HG03378 (cell line): Measurements from ENCODE around the gene RELB.
A peak's percentile ranks its signal among the peaks of the same experiment; 100 is the strongest.
"Not testable (repeated sequence)": the region's sequence is repeated elsewhere in the genome, so short reads cannot be mapped to it uniquely, and the experiment has no call there.

Source experiments
- ATAC-seq: cut with Tn5 transposase; IDR thresholded peaks from one replicate; pipeline ENCODE4 v1.9.1; 2021; ENCODE audit warnings: mild to moderate bottlenecking, moderate library complexity; ENCODE audit not compliant: unreplicated experiment

The RELB gene

GRCh38 chr19:44986389-44986788, 14.9 kb upstream of the RELB start:
- ATAC-seq, result no peak

- no peak for ATAC-seq
Measured at GRCh38 chr19:44987148-44987675, 14.1 kb upstream of the RELB start.

- ATAC-seq, result no peak
Measured at GRCh38 chr19:44988273-44988672, 13.0 kb upstream of the RELB start.

DNA sequence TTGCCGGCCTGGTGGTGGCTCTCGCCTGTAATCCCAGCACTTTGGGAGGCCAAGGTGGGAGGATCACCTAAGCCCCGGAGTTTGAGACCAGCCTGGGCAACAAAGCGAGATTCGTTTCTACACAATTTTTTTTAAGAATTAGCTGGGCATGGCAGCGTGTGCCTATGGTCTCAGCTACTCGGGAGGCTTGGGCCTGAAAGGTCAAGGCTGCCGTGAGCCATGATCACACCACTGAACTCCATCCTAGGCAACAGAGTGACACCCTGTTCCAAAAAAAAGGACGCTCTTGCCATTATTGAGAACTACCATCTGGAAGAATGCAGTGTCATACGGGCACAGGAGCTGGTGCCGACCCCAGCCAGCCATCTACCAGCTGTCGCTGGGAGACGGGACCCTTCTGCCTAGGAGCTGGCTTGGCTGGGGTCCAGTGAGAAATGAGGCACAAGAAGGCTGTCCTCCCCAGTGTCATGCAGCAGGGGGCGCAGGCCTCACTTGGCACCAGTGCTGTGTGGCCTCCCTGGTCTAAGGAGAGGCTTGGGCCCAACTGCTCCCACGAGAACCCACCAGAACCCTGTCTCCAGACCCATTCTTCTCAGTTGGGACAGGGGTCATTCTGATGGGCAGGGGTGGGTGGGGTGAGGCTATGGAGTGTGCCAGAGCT, 12.2 kb upstream of the RELB start:
- ATAC-seq, result no peak

GRCh38 chr19:44990459-44990858, 10.8 kb upstream of the RELB start:
- no peak for ATAC-seq

DNA sequence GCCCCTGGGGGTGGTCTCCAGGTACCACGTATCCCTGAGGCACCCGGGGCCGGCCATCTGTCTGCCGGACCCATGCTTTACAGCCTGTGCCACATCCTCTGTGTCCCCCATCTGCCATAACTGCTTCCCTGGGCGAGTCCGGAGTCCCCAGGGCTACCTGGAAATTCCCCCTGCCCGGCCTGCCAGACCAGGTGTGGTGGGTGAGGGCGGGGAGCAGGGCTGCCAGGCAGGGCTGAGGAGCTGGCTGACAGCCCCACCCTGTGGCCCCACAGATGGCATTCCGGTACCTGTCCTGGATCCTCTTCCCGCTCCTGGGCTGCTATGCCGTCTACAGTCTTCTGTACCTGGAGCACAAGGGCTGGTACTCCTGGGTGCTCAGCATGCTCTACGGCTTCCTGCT, 10.3 kb upstream of the RELB start:
- ATAC-seq, result no peak

DNA sequence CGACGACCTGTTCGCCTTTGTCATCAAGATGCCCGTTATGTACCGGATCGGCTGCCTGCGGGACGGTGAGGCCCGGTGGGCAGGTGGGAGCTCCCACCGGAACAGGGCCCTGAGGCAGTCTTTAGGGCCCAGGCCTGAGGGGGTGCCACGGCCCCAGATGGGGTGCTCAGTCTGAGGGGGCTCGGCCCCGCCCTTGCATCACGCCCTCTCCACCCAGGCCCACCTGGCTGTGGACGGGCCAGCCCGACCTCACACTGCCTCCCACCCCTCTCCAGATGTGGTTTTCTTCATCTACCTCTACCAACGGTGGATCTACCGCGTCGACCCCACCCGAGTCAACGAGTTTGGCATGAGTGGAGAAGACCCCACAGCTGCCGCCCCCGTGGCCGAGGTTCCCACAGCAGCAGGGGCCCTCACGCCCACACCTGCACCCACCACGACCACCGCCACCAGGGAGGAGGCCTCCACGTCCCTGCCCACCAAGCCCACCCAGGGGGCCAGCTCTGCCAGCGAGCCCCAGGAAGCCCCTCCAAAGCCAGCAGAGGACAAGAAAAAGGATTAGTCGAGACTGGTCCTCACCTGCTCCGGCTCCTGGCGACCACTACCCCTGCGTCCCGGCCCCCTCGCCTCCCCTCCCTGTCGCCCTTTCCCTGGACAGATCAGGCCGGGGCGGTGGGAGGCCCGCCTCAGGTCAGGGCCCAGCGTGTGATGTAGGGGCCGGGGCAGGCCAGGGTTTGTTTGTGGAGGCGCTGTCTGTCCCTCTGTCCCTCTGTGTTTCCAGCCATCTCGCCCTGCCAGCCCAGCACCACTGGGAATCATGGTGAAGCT, 8.7 kb upstream of the RELB start:
- ATAC-seq, result no peak

GRCh38 chr19:44993526-44993925, 7.7 kb upstream of the RELB start:
- ATAC-seq, result no peak

GRCh38 chr19:44993926-44994537, 7.2 kb upstream of the RELB start:
- ATAC-seq, result no peak

GRCh38 chr19:44998025-44998424, 3.2 kb upstream of the RELB start:
- ATAC-seq, result no peak

- not testable (repeated sequence) for ATAC-seq
Measured at GRCh38 chr19:44999131-44999925, 1.9 kb upstream of the RELB start.

DNA sequence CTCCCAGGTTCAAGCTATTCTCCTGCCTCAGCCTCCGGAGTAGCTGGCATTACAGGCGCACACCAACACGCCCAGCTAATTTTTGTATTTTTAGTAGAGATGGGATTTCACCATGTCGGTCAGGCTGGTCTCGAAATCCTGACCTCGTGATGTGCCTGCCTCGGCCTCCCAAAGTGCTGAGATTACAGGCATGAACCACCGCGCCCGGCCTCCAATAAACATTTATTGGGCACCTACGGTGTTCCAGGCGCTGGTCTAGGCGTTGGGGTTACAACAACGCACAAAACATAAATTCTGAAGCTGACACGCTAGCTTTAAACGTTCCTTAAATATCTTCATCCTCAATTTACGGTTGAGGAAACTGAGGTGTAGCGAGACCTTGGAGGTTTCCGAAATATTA, 599 bp upstream of the RELB start:
- not testable (repeated sequence) for ATAC-seq

GRCh38 chr19:45003485-45003884, 2.2 kb downstream of the RELB start:
- no peak for ATAC-seq

DNA sequence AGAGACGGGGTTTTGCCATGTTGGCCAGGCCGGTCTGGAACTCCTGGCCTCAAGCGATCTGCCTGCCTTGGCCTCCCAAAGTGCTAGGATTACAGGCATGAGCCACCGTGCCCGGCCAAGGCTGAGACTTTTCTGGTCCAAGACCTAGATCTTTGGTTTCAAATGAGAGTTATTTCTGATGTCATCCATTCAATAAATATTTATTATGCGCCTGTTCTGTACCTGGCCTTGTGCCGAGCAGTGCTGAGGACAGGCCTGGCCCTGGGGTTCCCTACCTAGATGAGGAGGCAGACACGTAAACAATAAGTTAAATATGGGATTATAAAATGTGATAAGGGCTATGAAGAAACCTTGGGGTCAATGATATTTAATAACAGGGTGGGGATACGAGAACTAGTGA, 4.5 kb downstream of the RELB start:
- ATAC-seq, result no peak

DNA sequence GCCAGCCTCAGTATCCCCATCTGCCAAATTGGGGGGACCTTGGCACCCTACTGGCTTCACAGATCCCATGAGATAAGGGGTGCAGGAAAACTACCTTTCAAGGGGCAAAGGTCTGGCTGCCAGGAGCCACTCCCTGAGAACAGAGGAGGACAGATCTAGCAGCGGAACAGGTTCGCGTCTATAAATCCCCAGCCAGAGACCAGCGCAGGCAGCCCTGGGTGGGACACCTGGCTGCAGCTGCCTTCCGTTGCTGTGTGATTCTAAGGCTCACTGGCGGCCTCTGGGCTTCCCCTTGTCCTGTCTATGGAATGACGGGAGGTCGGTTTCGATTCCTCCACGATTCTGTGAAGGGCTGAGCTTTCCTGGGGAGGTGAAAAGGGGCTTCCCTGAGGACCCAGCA, 7.3 kb downstream of the RELB start:
- ATAC-seq, result no peak

- ATAC-seq, result no peak
Measured at GRCh38 chr19:45009625-45010255, 8.5 kb downstream of the RELB start.

GRCh38 chr19:45010306-45010705, 9.0 kb downstream of the RELB start:
- no peak for ATAC-seq

GRCh38 chr19:45011959-45012358, 10.7 kb downstream of the RELB start:
- no peak for ATAC-seq

DNA sequence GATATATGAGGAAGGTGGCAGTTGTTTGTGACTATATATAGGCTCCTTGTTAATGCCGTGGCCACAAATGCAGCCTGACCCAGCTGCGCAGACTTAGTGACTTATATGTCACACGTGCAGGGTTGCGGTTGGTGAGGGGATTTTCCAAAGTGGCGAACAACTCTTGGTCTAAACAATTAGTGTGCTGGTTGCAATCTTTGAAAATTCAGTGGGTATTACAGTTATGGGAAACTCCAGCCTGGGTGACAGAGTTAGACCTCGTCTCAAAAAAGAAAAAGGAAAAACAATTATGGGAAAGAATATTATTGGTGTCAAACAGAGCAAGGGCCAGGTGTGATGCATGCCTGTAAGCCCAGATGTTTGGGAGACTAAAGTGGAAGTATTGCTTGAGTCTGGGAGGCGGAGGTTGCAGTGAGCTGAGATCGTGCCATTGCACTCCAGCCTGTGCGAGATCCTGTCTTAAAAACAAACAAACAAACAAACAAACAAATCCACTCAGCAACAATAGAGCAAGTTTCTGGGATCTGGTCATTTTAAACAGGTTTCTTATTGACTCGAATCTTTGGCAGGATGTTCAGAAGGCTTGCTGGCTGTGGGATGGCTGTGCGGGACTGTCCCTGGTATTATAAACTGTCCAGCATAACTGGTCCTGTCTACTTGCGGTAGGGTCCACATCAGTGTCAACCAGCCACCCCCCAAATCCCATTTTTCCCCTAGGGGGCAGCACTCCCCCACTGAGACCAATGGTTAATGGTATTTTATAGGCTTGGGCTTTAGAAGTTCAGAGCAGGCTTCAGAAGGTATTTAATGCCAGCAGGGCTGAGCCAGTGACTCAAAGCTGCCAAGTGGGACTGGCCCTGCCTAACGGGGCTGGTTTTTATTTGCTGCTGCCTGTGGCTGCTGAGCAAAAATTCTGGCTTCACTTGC, 15.4 kb downstream of the RELB start:
- peak; percentile 78 for ATAC-seq
